Heart left ventricle (tissue), 13 donors: ENCODE measurements around the gene RASGRP1.

Experiments
- POLR2A ChIP-seq, 2 donors: fragments of 450-650 bp; IDR thresholded peaks; one replicate each; pipeline ENCODE4 v1.6.1; 2017; ENCODE audit warnings: antibody characterized with exemption in 2 of 2, mild to moderate bottlenecking in 2 of 2, moderate library complexity in 2 of 2
- TF ChIP-seq, protein P1 (sequence below), 12 donors: fragments of 200-600 bp; sonication (generic) in 4 of 12; IDR thresholded peaks; one replicate each; pipeline versions ENCODE4 v1.5.0 to v1.8.0; 2018 to 2022; ENCODE audit warnings: antibody characterized with exemption in 12 of 12, mild to moderate bottlenecking in 5 of 12
- donor health status: ischemic (EF 13 %, LVEDD 7.1; RV severe dilation, severe dysfunction).
- donor health status: DM: no; HTN: yes; CAD: no.
- donor health status: DM: no; HTN: no; CAD: no.
- donor health status: ischemic (EF 25% LVEDD 6.9; RV normal size, moderate dysfunction).
- donor health status: ischemic (EF 25% LVEDD 5.7; RV mildly dilated, moderate dysfunction).
- donor health status: ischemic (EF 35%, LVEDD 5.7; RV mildly dilated, moderate dysfunction).
- donor health status: nonischemic (EF 11% LVEDD 7.7; RV severe dilation, severe dysfunction).
- donor health status: DM: yes; HTN: yes; CAD: no.
- donor health status: PGD.
- donor health status: ischemic (EF 29% LVEDD 5.4; RV normal size, mild dysfunction).
- donor health status: nonischemic (EF 23%, LVEDD 6.1; RV moderate dilation, normal function).

DNA sequence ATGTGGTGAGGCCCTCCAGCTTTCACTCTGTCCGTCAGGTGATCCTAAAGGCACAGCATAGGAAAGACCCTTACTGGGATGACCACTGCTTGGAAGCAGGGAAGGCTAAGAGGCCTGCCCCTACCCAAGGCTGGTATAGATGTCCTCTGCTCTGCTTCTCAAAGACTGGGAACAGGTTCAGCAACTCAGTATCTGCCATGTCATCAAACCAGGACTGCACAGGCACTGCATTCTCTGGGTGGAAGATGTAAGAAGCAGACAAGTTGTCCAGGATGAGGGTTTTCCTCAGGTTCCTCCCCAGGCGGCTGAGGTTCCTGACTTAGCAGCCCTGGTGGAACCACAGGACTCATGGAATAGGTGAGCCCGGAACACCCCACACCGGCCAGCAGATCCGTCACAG is 106.0 kb downstream of the RASGRP1 start:
- TF ChIP-seq, protein P1, sequence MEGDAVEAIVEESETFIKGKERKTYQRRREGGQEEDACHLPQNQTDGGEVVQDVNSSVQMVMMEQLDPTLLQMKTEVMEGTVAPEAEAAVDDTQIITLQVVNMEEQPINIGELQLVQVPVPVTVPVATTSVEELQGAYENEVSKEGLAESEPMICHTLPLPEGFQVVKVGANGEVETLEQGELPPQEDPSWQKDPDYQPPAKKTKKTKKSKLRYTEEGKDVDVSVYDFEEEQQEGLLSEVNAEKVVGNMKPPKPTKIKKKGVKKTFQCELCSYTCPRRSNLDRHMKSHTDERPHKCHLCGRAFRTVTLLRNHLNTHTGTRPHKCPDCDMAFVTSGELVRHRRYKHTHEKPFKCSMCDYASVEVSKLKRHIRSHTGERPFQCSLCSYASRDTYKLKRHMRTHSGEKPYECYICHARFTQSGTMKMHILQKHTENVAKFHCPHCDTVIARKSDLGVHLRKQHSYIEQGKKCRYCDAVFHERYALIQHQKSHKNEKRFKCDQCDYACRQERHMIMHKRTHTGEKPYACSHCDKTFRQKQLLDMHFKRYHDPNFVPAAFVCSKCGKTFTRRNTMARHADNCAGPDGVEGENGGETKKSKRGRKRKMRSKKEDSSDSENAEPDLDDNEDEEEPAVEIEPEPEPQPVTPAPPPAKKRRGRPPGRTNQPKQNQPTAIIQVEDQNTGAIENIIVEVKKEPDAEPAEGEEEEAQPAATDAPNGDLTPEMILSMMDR (IDR thresholded peaks at IDR 0.05): no peak
- TF ChIP-seq POLR2A (IDR thresholded peaks at IDR 0.05): no peak
